ENCODE results near the gene RIMOC1. TPM values are rescaled to one million over a fixed set of nuclear protein-coding genes. Genes with fewer than 3 reads are reported as not detected.

RIMOC1 gene
- total and polyA plus RNA-seq, 2 of the 8 experiments (the other 6 are each of a cell fraction or from before 2014, with no cell fraction given): 20.6 to 35.1 TPM

- DNase-seq (ENCODE audit: low read depth in 1 of 2, low spot score in 2 of 2) (no peak), FAIRE-seq (no peak)
- H3K4me2 ChIP-seq (ENCODE audit: insufficient read depth in 1 of 2, low read depth in 2 of 2, low read length in 2 of 2): no peak overlapping the region
- H4K8ac ChIP-seq (ENCODE audit: extremely low read depth, insufficient read depth, low read length): no peak overlapping the region
- H2AFZ ChIP-seq (ENCODE audit: low read length): no peak overlapping the region
- no peak overlapping the region for H3K4me3 ChIP-seq (ENCODE audit: extremely low read depth in 1 of 4, insufficient read depth in 2 of 4, low read depth in 3 of 4, low read length in 4 of 4)
- peaks cover 0 to 6% (median 1%) of the 10 kb centered on the region in 4 experiments; a peak in 3 of 7 replicates for H3K4me1 ChIP-seq (replicated peaks in 1 of 4; ENCODE audit: control insufficient read depth in 3 of 4, insufficient read depth in 4 of 4, low read length in 3 of 4)
- no peak overlapping the region for H2BK5ac ChIP-seq (ENCODE audit: low read depth, low read length)
- no peak overlapping the region for H3K4ac ChIP-seq (replicated peaks; ENCODE audit: insufficient read length, low read depth, low read length)
- no peak overlapping the region for H2BK120ac ChIP-seq (replicated peaks; ENCODE audit: low read depth, low read length)
- H2AK5ac ChIP-seq (ENCODE audit: low read depth, low read length): no peak overlapping the region
- TF ChIP-seq KDM5A (IDR thresholded peaks at IDR 0.05; ENCODE audit: low read length) (no peak), POLR2AphosphoS5 (IDR thresholded peaks at IDR 0.05; ENCODE audit: low read depth, low read length) (no peak), MAX (IDR thresholded peaks at IDR 0.05) (no peak), JUND (IDR thresholded peaks at IDR 0.05; ENCODE audit: low read length) (no peak), EZH2 (IDR thresholded peaks at IDR 0.05; ENCODE audit: low read depth, low read length, severe bottlenecking) (no peak), KDM1A (IDR thresholded peaks at IDR 0.05; ENCODE audit: borderline replicate concordance, low read length) (no peak), USF2 (IDR thresholded peaks at IDR 0.05; ENCODE audit: low read length) (no peak), NRF1 (IDR thresholded peaks at IDR 0.05; ENCODE audit: low read depth, low read length) (no peak), RBBP5 (IDR thresholded peaks at IDR 0.05; ENCODE audit: borderline replicate concordance, low read depth, low read length) (no peak), POLR2A (IDR thresholded peaks at IDR 0.05; ENCODE audit: control extremely low read depth in 1 of 2, low read depth in 2 of 2, low read length in 2 of 2) (no peak), BRCA1 (IDR thresholded peaks at IDR 0.05; ENCODE audit: low read depth, low read length) (no peak)
- H2BK20ac ChIP-seq (ENCODE audit: low read length): no peak overlapping the region
- ChIA-PET CTCF (ENCODE audit: partially characterized antibody) (interaction anchor here (1.4 kb wide), 1 partner anchor 18 kb away, joined by 4 read pairs; no protein-coding TSS in a partner anchor), POLR2A (ENCODE audit: partially characterized antibody) (no interaction called here)
- no peaks in the 10 kb centered on the region for H3K9me3 ChIP-seq (ENCODE audit: insufficient read depth in 2 of 2, low read depth in 1 of 2, low read length in 1 of 2)
- no peak overlapping the region for H3K9ac ChIP-seq (replicated peaks in 1 of 4; ENCODE audit: extremely low read depth in 1 of 4, low read depth in 3 of 4, low read length in 3 of 4)
- peaks cover 8% of the 10 kb centered on the region; the same call in 1 of the 2 replicates for H3K23me2 ChIP-seq (ENCODE audit: low read depth, low read length)
- H4K5ac ChIP-seq (ENCODE audit: insufficient read length, low read depth, low read length): no peak overlapping the region
- no peak overlapping the region for H2BK15ac ChIP-seq (ENCODE audit: low read length)
- no peak overlapping the region for H4K91ac ChIP-seq (replicated peaks; ENCODE audit: insufficient read length, low read length)
- no peak overlapping the region for H3K23ac ChIP-seq (ENCODE audit: insufficient read length)
- H3K36me3 ChIP-seq (ENCODE audit: control insufficient read depth in 2 of 4, insufficient read depth in 4 of 4, low read length in 3 of 4): no peaks in the 10 kb centered on the region
- no peaks in the 10 kb centered on the region for H4K20me1 ChIP-seq (replicated peaks in 1 of 2; ENCODE audit: control insufficient read depth in 1 of 2, insufficient read depth in 2 of 2, low read length in 2 of 2)
- H3K79me1 ChIP-seq (ENCODE audit: low read depth, low read length): no peaks in the 10 kb centered on the region
- peaks cover 0 to 13% (median 3%) of the 10 kb centered on the region in 4 experiments; a peak in 4 of 7 replicates for H3K27me3 ChIP-seq (replicated peaks in 1 of 4; ENCODE audit: control insufficient read depth in 3 of 4, extremely low read depth in 1 of 4, insufficient read depth in 3 of 4, low read length in 3 of 4)
- H3K79me2 ChIP-seq (ENCODE audit: control insufficient read depth in 1 of 2, insufficient read depth in 2 of 2, low read length in 2 of 2): no peaks in the 10 kb centered on the region
- no peak overlapping the region for H3K27ac ChIP-seq (ENCODE audit: low read depth, low read length)
- H3K56ac ChIP-seq (replicated peaks; ENCODE audit: insufficient read length, low read depth, low read length): no peak overlapping the region
- no peak overlapping the region for H2BK12ac ChIP-seq (ENCODE audit: low read depth, low read length)
- H3K14ac ChIP-seq (ENCODE audit: insufficient read length): no peak overlapping the region
- H3K18ac ChIP-seq (ENCODE audit: extremely low read depth, low read length): no peak overlapping the region
These were observed 29.6 kb upstream of the RIMOC1 start for GRCh38 chr5:41874512-41875060.

Data from H1 (cell line).